Measurements from ENCODE around the gene C1orf74. TPM values are rescaled to one million over a fixed set of nuclear protein-coding genes. Genes with fewer than 3 reads are reported as not detected.

Gene C1orf74
- polyA plus RNA-seq, 2 of the 4 experiments (the other 2 are of a cell fraction): 2.4 to 3.3 TPM

DNA sequence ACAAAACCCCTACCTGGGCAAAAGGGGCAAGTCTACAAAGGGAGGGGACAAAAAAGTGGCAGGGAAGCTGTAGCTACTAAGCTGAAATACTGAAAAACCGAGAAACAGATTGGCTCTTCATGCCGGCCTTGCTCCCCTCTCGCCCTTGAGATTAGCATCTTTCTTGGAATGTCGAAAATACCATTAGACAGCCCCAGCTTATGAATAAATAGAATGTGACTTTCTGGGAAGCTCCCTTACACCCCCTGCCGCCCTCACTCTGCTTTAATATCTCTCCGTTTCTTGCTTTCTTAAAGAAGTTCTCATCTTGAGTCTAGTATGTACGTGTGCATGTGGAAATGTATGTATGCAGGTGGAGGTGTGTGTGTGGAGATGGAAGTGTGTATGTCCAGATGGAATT is 14.4 kb downstream of the C1orf74 start:
- ChIA-PET CTCF (no interaction called here), POLR2A (no interaction called here)
- Histone ChIP-seq H3K4me2 (no peak overlapping the region), H3K4me1 (no peaks in the 10 kb centered on the region), H3K27ac (no peak overlapping the region), H3K9me3 (no peaks in the 10 kb centered on the region), H3K4me3 (no peak overlapping the region)
- FAIRE-seq (no peak), ATAC-seq (no peak), DNase-seq (ENCODE audit: low read depth in 1 of 2, low spot score in 1 of 2) (no peak)
- WGBS (ENCODE audit: missing lambda C conversion rate): 45% methylated on average over 7 of the region's 7 CpGs
- no peak for TF ChIP-seq RAD21 (conservative IDR thresholded peaks at IDR 0.05 in 1 of 2, IDR thresholded peaks at IDR 0.05 in 1 of 2)
- TF ChIP-seq ZFP36 (IDR thresholded peaks at IDR 0.05; ENCODE audit: borderline replicate concordance, partially characterized antibody): no peak
- TF ChIP-seq TP53 (CRISPR knock-in tag; IDR thresholded peaks at IDR 0.05): no peak
- no peak for TF ChIP-seq MYC (IDR thresholded peaks at IDR 0.05; ENCODE audit: borderline replicate concordance, low read length)
- TF ChIP-seq, protein P1, sequence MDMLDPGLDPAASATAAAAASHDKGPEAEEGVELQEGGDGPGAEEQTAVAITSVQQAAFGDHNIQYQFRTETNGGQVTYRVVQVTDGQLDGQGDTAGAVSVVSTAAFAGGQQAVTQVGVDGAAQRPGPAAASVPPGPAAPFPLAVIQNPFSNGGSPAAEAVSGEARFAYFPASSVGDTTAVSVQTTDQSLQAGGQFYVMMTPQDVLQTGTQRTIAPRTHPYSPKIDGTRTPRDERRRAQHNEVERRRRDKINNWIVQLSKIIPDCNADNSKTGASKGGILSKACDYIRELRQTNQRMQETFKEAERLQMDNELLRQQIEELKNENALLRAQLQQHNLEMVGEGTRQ (IDR thresholded peaks at IDR 0.05): no peak
- TF ChIP-seq MAFK (IDR thresholded peaks at IDR 0.05; ENCODE audit: partially characterized antibody): no peak
- TF ChIP-seq FOSL2 (IDR thresholded peaks at IDR 0.05): no peak
- no peak for TF ChIP-seq FOSL2 (CRISPR knock-in tag; IDR thresholded peaks at IDR 0.05)
- no peak for TF ChIP-seq NFE2L2 (conservative IDR thresholded peaks at IDR 0.05; ENCODE audit: low read length)
- TF ChIP-seq, protein P2, sequence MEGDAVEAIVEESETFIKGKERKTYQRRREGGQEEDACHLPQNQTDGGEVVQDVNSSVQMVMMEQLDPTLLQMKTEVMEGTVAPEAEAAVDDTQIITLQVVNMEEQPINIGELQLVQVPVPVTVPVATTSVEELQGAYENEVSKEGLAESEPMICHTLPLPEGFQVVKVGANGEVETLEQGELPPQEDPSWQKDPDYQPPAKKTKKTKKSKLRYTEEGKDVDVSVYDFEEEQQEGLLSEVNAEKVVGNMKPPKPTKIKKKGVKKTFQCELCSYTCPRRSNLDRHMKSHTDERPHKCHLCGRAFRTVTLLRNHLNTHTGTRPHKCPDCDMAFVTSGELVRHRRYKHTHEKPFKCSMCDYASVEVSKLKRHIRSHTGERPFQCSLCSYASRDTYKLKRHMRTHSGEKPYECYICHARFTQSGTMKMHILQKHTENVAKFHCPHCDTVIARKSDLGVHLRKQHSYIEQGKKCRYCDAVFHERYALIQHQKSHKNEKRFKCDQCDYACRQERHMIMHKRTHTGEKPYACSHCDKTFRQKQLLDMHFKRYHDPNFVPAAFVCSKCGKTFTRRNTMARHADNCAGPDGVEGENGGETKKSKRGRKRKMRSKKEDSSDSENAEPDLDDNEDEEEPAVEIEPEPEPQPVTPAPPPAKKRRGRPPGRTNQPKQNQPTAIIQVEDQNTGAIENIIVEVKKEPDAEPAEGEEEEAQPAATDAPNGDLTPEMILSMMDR (IDR thresholded peaks at IDR 0.05): no peak
- no peak for TF ChIP-seq CHD4 (IDR thresholded peaks at IDR 0.05; ENCODE audit: borderline replicate concordance)
- no peak for TF ChIP-seq JUNB (IDR thresholded peaks at IDR 0.05)
- TF ChIP-seq, protein P3, sequence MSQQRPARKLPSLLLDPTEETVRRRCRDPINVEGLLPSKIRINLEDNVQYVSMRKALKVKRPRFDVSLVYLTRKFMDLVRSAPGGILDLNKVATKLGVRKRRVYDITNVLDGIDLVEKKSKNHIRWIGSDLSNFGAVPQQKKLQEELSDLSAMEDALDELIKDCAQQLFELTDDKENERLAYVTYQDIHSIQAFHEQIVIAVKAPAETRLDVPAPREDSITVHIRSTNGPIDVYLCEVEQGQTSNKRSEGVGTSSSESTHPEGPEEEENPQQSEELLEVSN (IDR thresholded peaks at IDR 0.05; ENCODE audit: borderline replicate concordance, low read depth): no peak
- TF ChIP-seq CBX2 (IDR thresholded peaks at IDR 0.05; ENCODE audit: borderline replicate concordance, low read depth): no peak
- TF ChIP-seq, protein P4, sequence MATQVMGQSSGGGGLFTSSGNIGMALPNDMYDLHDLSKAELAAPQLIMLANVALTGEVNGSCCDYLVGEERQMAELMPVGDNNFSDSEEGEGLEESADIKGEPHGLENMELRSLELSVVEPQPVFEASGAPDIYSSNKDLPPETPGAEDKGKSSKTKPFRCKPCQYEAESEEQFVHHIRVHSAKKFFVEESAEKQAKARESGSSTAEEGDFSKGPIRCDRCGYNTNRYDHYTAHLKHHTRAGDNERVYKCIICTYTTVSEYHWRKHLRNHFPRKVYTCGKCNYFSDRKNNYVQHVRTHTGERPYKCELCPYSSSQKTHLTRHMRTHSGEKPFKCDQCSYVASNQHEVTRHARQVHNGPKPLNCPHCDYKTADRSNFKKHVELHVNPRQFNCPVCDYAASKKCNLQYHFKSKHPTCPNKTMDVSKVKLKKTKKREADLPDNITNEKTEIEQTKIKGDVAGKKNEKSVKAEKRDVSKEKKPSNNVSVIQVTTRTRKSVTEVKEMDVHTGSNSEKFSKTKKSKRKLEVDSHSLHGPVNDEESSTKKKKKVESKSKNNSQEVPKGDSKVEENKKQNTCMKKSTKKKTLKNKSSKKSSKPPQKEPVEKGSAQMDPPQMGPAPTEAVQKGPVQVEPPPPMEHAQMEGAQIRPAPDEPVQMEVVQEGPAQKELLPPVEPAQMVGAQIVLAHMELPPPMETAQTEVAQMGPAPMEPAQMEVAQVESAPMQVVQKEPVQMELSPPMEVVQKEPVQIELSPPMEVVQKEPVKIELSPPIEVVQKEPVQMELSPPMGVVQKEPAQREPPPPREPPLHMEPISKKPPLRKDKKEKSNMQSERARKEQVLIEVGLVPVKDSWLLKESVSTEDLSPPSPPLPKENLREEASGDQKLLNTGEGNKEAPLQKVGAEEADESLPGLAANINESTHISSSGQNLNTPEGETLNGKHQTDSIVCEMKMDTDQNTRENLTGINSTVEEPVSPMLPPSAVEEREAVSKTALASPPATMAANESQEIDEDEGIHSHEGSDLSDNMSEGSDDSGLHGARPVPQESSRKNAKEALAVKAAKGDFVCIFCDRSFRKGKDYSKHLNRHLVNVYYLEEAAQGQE (IDR thresholded peaks at IDR 0.05): no peak
- TF ChIP-seq MAZ (IDR thresholded peaks at IDR 0.05; ENCODE audit: borderline replicate concordance, low read depth, low read length): no peak

DNA sequence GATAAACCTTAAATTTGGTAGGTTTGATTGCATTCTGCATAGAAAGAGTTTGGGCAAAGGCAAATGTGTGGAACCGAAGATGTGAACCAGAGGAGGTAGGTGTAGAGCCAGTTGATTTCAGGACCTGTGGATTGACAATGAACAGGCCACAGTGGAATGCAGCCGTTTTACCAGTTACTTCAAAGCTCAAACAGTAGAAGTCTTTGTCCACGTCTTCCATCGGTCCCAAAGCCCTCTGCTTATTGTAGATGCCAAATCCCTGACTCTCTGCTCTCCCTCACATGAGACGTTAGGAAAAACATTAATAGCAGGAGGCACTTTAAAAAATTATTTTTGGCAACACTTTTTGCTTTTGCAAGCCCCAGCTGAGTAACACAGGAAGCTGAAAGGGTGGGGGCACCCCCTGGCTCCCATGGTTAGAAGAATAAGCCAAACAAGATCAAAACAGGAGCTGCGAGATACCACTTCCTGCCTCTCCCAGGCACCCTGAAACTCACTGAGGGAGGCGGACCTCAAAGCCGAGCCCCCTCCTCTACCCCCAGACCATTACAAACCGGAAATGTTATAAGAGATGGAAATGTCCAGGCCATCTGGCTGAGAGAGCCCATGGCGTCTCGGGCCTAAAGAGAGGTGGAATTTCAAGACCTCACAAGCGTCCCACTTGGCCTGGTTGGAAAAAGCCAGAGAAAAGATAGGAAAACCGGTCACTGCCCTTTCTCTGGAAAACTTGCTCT is 15.0 kb downstream of the C1orf74 start:
- FAIRE-seq (no peak), DNase-seq (ENCODE audit: low read depth in 1 of 2, low spot score in 1 of 2) (no peak), ATAC-seq (no peak)
- 55% methylated on average over 13 of the region's 13 CpGs for WGBS (ENCODE audit: missing lambda C conversion rate)
- Histone ChIP-seq H3K4me3 (no peak overlapping the region), H3K4me1 (no peaks in the 10 kb centered on the region), H3K9me3 (no peaks in the 10 kb centered on the region), H3K27ac (no peak overlapping the region), H3K4me2 (no peak overlapping the region)
- POLR2A ChIA-PET: no interaction called here
- CTCF ChIA-PET: interaction anchor here (1.4 to 1.5 kb wide), 2 partner anchors 11 kb away, joined by 3 to 5 read pairs; no protein-coding TSS in a partner anchor
- TF ChIP-seq SREBF2 (IDR thresholded peaks at IDR 0.05) (no peak), RFX5 (IDR thresholded peaks at IDR 0.05) (no peak), MAFK (IDR thresholded peaks at IDR 0.05; ENCODE audit: partially characterized antibody) (no peak), KDM5A (IDR thresholded peaks at IDR 0.05) (no peak), JUN (IDR thresholded peaks at IDR 0.05) (no peak), CEBPB (IDR thresholded peaks at IDR 0.05) (no peak), ESRRA (IDR thresholded peaks at IDR 0.05; ENCODE audit: borderline replicate concordance, low read length) (no peak), RNF2 (IDR thresholded peaks at IDR 0.05; ENCODE audit: borderline replicate concordance, low read depth) (no peak)
- TF ChIP-seq, protein P2 (IDR thresholded peaks at IDR 0.05): no peak
- TF ChIP-seq, protein P5, sequence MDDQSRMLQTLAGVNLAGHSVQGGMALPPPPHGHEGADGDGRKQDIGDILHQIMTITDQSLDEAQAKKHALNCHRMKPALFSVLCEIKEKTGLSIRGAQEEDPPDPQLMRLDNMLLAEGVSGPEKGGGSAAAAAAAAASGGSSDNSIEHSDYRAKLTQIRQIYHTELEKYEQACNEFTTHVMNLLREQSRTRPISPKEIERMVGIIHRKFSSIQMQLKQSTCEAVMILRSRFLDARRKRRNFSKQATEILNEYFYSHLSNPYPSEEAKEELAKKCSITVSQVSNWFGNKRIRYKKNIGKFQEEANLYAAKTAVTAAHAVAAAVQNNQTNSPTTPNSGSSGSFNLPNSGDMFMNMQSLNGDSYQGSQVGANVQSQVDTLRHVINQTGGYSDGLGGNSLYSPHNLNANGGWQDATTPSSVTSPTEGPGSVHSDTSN (IDR thresholded peaks at IDR 0.05): no peak
- TF ChIP-seq, protein P6, sequence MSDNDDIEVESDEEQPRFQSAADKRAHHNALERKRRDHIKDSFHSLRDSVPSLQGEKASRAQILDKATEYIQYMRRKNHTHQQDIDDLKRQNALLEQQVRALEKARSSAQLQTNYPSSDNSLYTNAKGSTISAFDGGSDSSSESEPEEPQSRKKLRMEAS (IDR thresholded peaks at IDR 0.05): no peak
- TF ChIP-seq, protein P7, sequence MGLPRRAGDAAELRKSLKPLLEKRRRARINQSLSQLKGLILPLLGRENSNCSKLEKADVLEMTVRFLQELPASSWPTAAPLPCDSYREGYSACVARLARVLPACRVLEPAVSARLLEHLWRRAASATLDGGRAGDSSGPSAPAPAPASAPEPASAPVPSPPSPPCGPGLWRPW (IDR thresholded peaks at IDR 0.05): no peak
